Gastroesophageal sphincter (tissue), 3 donors: ENCODE measurements around the gene MUC6.

ENCODE experiments used
- CTCF ChIP-seq, 4 experiments: fragments of 200-600 bp in 2 of 4; fragments of 450-650 bp in 2 of 4; sonication (generic) in 1 of 4; IDR thresholded peaks; one replicate each; pipeline ENCODE4 v1.5.1; 2017 to 2019; ENCODE audit warnings: antibody characterized with exemption in 4 of 4, mild to moderate bottlenecking in 2 of 4, moderate library complexity in 2 of 4
- POLR2AphosphoS5 ChIP-seq: sonication (generic); formaldehyde crosslinking; IDR thresholded peaks from one replicate; pipeline ENCODE4 v1.6.1; 2017; ENCODE audit warnings: antibody characterized with exemption

GRCh38 chr11:1031121-1031899 lies 5.2 kb downstream of the MUC6 start:
- no peak for TF ChIP-seq CTCF (IDR thresholded peaks at IDR 0.05)
- no peak for TF ChIP-seq POLR2AphosphoS5
